OCI-LY3 (cell line): ENCODE data around the gene JOSD2.
"Not testable (repeated sequence)": the region's sequence is repeated elsewhere in the genome, so short reads cannot be mapped to it uniquely, and the experiment has no call there.

Source experiments
- CTCF ChIP-seq: fragments of 200-600, 300-600 bp; sonication (generic); IDR thresholded peaks from 2 replicates; pipeline ENCODE4 v1.5.1; 2014; ENCODE audit warnings: antibody characterized with exemption, low read length, low read depth
- EZH2phosphoT487 ChIP-seq: fragments of 200-600 bp; shearing (Covaris generic); IDR thresholded peaks from 2 replicates; pipeline ENCODE4 v1.6.1; 2018; ENCODE audit warnings: antibody characterized with exemption, mixed run types, low read depth

GRCh38 chr19:50528052-50528451 lies 17.1 kb upstream of the JOSD2 start:
- TF ChIP-seq CTCF, EZH2phosphoT487: not testable (repeated sequence)
